Hair follicle dermal papilla cell (primary cell): Measurements from ENCODE around the gene CSNK1A1L. TPM values are rescaled to one million over a fixed set of nuclear protein-coding genes. Genes with fewer than 3 reads are reported as not detected.

Experiments
- total RNA-seq: library from RNA; depleted of rRNA; stranded (reverse); fragments of >200 nt; gene quantifications from 2 replicates; pipeline ENCODE4 v1.2.3, GENCODE V29; 2012

CSNK1A1L gene
- total RNA-seq, result not detected in 2 replicates

DNA sequence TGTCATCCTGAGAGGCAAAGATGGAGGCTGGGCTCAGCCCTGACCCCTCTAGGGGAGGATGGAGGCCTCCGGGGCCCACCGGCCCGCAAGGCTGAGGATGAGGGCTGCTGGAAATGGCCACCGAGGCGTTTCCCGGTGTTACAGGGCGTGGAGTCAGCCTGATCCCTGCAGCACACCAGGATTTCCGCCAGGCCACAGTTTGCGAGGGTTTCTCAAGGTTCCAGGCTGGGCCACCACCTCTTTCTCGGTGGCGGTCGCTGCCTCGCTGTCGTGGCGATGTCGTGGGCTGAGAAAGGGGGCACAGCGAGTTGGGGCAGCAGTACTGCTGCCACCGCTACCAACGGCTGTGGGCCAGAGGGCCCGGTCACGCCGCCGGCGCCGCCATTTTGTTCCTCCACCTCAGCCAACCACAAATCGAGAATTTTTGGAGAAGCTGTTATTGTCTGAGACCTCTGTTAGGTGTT is at the start of gene CSNK1A1L:
CSNK1A1L (minus strand) TSS at position 414 of the 464 bp plus-strand sequence; CDS start at position 6, 408 bp downstream.

GRCh38 chr13:37058910-37059847 is 46.3 kb downstream of the CSNK1A1L start, which contains the start of gene SUPT20H:
SUPT20H (minus strand) TSS chr13:37059688; CDS start chr13:37051490, 8,198 bp downstream.

Other genes starting within 250 kb of the CSNK1A1L start
- gene SMAD9, start 185.4 kb downstream of the CSNK1A1L start, total RNA-seq, result 2.8 and 3.1 TPM in 2 replicates
- 26.5 and 26.8 TPM in 2 replicates for gene ALG5, start 106.3 kb downstream of the CSNK1A1L start, total RNA-seq
- 8.8 and 9.0 TPM in 2 replicates for gene EXOSC8, start 104.9 kb downstream of the CSNK1A1L start, total RNA-seq
- gene SUPT20H, start 46.0 kb downstream of the CSNK1A1L start, total RNA-seq, result 46.6 and 60.4 TPM in 2 replicates